Activated T-helper 1 cell treated with anti-CD3 and anti-CD28 coated beads, Interleukin-12 subunit alpha, Interleukin-12 subunit beta, Interleukin-2, Interleukin-4 antibody, amounts not matched to agents 30 ng/mL and 10 ng/mL and 1 ng/mL, durations not matched to agents 14 hours and 24 hours and 36 hours (primary cell): Measurements from ENCODE around the gene DNM1. TPM values are rescaled to one million over a fixed set of nuclear protein-coding genes. Genes with fewer than 3 reads are reported as not detected.

Experiments used
- DNase-seq: peaks from one replicate; pipeline ENCODE4 v3.0.0; 2021; ENCODE audit warnings: low spot score
- H3K27ac Mint-ChIP-seq: one replicate; pipeline ENCODE4 v1.8.0; 2021; ENCODE audit warnings: mild to moderate bottlenecking, mixed read lengths
- H3K27me3 Mint-ChIP-seq: one replicate; pipeline ENCODE4 v1.8.0; 2022; ENCODE audit warnings: mild to moderate bottlenecking, moderate library complexity, mixed read lengths; ENCODE audit not compliant: insufficient read depth
- H3K36me3 Mint-ChIP-seq: one replicate; pipeline ENCODE4 v1.8.0; 2021; ENCODE audit warnings: low read depth, mixed read lengths
- H3K4me1 Mint-ChIP-seq: one replicate; pipeline ENCODE4 v1.8.0; 2021; ENCODE audit warnings: low read depth, mixed read lengths
- H3K4me3 Mint-ChIP-seq: one replicate; pipeline ENCODE4 v1.8.0; 2021; ENCODE audit warnings: mild to moderate bottlenecking, moderate library complexity, mixed read lengths
- H3K9me3 Mint-ChIP-seq: one replicate; pipeline ENCODE4 v1.8.0; 2021; ENCODE audit warnings: mixed read lengths
- intact Hi-C: fragments of 100-400 bp; cut with micrococcal nuclease; formaldehyde crosslinking; loops from one replicate; pipeline ENCODE4 v1.15.1; 2024
- total RNA-seq: library from RNA; stranded (reverse); gene quantifications from 2 replicates; pipeline ENCODE4 v1.2.3, GENCODE V29; 2022

Gene DNM1
- total RNA-seq, 1 donor from 2014 or later, result 1.4 TPM

DNA sequence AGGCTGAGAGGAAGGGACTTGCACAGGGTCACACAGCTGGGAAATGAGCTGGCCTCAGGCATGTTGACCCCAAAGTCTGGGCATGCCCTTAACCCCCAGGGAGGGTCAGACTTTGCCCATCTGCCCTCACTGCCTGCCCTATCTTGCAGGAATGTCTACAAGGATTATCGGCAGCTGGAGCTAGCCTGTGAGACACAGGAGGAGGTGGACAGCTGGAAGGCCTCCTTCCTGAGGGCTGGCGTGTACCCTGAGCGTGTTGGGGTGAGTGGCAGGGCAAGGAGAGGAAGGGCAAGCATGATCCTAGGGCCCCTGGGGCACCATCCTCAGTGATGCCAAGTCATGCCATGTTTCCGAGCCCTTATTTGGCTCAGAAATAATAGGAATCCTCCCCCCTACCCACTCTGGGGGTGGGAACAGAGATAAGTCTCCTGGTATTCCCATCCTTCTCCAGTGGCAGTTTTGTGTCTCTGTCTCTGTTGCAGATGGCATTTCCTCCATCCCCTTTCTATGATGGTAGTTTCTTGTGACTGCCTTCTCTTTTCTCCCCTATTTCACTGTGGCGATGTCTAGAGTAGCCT is 44.1 kb downstream of the DNM1 start:
- no peak overlapping the region for H3K27ac Mint-ChIP-seq

DNA sequence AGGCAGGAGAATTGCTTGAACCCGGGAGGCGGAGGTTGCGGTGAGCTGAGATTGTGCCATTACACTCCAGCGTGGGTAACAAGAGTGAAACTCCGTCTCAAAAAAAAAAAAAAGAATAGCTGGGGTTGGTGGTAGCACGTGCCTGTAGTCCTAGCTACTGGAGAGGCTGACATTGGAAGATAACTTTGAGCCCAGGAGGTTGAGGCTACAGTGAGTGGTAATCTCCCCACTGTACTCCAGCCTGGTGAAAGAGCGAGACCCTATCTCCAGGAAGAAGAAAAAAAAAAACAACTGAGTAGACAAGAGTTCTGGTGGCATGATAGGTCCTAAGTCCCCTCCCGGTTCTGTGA is 46.4 kb downstream of the DNM1 start:
- intact Hi-C loops, result no loop called here
- H3K9me3 Mint-ChIP-seq, result no peaks in the 10 kb centered on the region
- H3K36me3 Mint-ChIP-seq, result no peaks in the 10 kb centered on the region
- DNase-seq, result no peak
- H3K27me3 Mint-ChIP-seq, result peaks cover 28% of the 10 kb centered on the region
- H3K4me1 Mint-ChIP-seq, result peaks cover 5% of the 10 kb centered on the region
- peak overlapping the region; percentile 78 for H3K4me3 Mint-ChIP-seq
- no peak overlapping the region for H3K27ac Mint-ChIP-seq

More for the DNA sequence above, 44.1 kb downstream of the DNM1 start:
- intact Hi-C loops, result no loop called here
- DNase-seq, result no peak
- H3K27me3 Mint-ChIP-seq, result peaks cover 34% of the 10 kb centered on the region
- H3K9me3 Mint-ChIP-seq, result no peaks in the 10 kb centered on the region
- H3K36me3 Mint-ChIP-seq, result no peaks in the 10 kb centered on the region
- H3K4me1 Mint-ChIP-seq, result peaks cover 13% of the 10 kb centered on the region
- no peak overlapping the region for H3K4me3 Mint-ChIP-seq

DNA sequence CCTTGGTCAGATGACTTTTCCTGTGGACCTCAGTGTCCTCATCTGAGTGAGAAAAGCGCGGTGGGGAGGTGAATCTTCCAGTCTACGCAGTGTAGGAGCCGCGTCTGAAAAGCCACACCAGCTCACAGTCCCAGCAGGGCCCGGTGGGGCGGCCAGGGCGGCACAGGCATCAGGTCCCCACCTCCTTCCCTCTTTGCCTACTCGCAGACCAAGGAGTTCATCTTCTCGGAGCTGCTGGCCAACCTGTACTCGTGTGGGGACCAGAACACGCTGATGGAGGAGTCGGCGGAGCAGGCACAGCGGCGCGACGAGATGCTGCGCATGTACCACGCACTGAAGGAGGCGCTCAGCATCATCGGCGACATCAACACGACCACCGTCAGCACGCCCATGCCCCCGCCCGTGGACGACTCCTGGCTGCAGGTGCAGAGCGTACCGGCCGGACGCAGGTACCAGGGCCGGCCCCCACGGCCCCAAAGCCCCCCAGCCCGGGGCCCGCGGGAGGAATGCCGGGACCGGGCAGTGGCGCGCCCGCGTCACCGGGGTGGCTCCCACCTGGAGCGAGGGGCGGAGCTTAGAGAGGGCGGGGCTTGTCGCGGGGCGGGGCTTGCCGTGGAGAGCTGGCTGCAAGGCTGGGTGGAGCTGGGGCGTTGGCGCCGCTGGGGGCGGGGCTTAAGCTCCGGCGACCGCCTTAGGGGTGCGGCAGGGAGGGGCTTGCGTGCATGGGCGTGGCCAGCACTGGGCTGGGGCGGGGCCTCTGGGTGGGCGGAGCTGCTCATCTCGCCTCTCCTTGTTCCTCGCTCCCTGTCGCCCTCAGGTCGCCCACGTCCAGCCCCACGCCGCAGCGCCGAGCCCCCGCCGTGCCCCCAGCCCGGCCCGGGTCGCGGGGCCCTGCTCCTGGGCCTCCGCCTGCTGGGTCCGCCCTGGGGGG is 47.0 kb downstream of the DNM1 start:
- no peaks in the 10 kb centered on the region for H3K36me3 Mint-ChIP-seq
- peaks cover 5% of the 10 kb centered on the region for H3K4me1 Mint-ChIP-seq
- intact Hi-C loops, result loop anchor here (1.0 kb wide), 9 partner anchors 26 to 778 kb away; partner anchors contain the start of genes BBLN, COQ4, DNM1 and GOLGA2

DNA sequence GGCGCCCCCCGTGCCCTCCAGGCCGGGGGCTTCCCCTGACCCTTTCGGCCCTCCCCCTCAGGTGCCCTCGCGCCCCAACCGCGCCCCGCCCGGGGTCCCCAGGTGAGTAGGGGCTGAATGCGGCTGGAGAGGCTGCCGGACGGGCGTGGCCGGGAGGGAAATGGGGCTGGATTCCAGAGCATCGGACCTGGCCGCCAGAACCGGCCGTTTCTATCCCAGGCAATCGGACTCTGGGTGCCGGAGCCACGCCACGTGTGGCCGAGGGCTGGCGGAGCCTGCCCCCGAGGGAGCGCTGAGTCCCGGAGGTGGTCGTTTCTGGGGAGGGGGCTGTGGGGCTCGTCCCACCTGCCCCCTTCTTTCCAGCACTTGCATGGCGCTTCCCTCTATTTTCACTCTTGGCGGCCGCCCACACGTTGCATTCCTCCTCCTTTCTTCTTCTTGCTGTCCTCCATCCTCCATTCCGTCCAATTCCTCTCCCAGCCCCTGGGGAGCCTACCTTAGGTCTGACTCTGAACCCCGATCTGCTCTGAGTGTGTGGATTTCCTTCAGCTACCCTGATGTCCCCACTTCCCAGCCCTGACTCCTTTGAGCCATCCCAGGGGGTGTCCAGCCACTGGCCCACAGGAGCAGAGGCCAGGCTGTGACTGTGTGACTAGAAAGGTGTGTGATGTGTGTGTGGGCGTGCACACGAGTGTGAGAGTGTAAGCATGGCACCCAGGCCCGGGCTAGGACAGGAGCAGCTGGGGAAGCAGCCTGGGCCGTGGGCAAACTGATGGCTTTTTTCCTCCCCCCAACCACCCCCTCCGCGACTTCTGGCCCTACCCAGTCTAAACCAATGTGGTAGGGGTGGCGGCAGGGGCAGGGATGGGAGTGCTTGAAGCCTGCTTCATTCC is 47.9 kb downstream of the DNM1 start:
- H3K27me3 Mint-ChIP-seq, result peaks cover 24% of the 10 kb centered on the region
- H3K27ac Mint-ChIP-seq, result no peak overlapping the region
- no peak for DNase-seq
- no peaks in the 10 kb centered on the region for H3K9me3 Mint-ChIP-seq
- H3K36me3 Mint-ChIP-seq, result no peaks in the 10 kb centered on the region
- H3K4me3 Mint-ChIP-seq, result peak overlapping the region; percentile 83
- intact Hi-C loops, result loop anchor here (1.0 kb wide), 9 partner anchors 25 to 777 kb away; partner anchors contain the start of genes BBLN, COQ4, DNM1 and GOLGA2
- H3K4me1 Mint-ChIP-seq, result peaks cover 5% of the 10 kb centered on the region

More for the DNA sequence above, 47.0 kb downstream of the DNM1 start:
- H3K9me3 Mint-ChIP-seq, result no peaks in the 10 kb centered on the region
- peak overlapping the region; percentile 78 for H3K4me3 Mint-ChIP-seq
- no peak overlapping the region for H3K27ac Mint-ChIP-seq
- peak; percentile 94 for DNase-seq
- H3K27me3 Mint-ChIP-seq, result peaks cover 28% of the 10 kb centered on the region

DNA sequence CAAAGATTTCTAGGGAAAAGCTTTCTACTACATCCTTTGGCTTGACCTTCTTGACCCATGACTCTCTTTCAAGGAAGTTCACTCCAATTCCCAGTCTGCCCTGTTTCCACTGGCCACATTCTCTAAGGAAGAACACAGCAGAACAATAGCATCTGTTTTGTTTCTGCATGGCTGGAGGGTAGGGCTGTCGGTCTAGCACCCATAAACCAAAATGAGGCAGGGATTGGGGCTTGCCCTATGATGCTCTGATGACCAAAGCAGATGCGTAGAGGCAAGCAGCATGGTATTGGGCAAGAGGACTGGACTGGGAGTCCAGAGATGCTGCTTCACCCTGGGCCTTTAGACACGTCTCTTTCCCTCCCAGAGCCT is 48.5 kb downstream of the DNM1 start:
- Mint-ChIP-seq H3K27ac (no peak overlapping the region), H3K4me1 (peaks cover 5% of the 10 kb centered on the region), H3K36me3 (no peaks in the 10 kb centered on the region), H3K4me3 (peak overlapping the region; percentile 83), H3K9me3 (no peaks in the 10 kb centered on the region), H3K27me3 (peaks cover 24% of the 10 kb centered on the region)
- no peak for DNase-seq
- intact Hi-C loops, result no loop called here

DNA sequence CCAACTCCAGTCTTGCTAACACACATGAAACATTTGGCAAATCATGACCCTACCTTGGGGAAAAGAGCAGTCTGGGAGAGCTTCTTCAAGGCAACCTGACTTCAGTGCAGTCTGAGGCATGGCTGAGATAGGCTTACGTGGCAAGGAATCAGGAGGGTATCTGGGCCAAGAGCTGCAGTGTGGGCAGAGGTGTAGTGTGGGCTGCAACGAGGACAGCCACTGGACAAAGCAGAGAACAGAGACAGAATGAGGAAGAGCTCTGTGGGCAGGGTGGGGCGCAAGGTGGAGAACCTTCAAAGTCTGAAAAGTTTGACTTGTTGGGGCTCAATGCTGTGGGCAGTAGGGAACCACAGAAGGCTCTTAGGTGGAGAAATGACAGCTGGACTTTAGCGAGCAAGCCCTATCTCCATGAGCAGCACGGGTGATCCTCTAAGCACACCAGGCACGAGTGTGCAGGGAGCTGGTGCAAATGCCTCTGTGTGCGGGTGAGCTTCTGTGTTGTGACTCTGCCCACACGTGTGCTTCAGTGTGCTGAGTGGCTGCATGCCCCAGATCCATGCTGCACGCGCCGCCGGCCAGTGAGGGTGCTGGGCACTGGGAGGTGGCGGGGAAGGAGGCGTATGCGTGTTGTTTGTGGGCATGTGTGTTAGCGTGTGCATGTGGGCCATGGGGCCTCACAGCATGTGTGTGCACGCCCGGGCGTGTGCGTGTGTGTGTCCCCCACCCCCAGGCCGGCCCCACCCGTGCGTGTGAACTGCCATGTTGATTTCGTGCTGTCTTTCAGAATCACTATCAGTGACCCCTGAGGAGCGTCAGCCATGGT is 49.3 kb downstream of the DNM1 start:
- H3K4me3 Mint-ChIP-seq, result no peak overlapping the region
- peaks cover 1% of the 10 kb centered on the region for H3K36me3 Mint-ChIP-seq
- no peak for DNase-seq
- H3K4me1 Mint-ChIP-seq, result peaks cover 5% of the 10 kb centered on the region
- intact Hi-C loops, result no loop called here
- H3K27me3 Mint-ChIP-seq, result peaks cover 24% of the 10 kb centered on the region
- H3K9me3 Mint-ChIP-seq, result no peaks in the 10 kb centered on the region
- H3K27ac Mint-ChIP-seq, result peak overlapping the region; percentile 7

DNA sequence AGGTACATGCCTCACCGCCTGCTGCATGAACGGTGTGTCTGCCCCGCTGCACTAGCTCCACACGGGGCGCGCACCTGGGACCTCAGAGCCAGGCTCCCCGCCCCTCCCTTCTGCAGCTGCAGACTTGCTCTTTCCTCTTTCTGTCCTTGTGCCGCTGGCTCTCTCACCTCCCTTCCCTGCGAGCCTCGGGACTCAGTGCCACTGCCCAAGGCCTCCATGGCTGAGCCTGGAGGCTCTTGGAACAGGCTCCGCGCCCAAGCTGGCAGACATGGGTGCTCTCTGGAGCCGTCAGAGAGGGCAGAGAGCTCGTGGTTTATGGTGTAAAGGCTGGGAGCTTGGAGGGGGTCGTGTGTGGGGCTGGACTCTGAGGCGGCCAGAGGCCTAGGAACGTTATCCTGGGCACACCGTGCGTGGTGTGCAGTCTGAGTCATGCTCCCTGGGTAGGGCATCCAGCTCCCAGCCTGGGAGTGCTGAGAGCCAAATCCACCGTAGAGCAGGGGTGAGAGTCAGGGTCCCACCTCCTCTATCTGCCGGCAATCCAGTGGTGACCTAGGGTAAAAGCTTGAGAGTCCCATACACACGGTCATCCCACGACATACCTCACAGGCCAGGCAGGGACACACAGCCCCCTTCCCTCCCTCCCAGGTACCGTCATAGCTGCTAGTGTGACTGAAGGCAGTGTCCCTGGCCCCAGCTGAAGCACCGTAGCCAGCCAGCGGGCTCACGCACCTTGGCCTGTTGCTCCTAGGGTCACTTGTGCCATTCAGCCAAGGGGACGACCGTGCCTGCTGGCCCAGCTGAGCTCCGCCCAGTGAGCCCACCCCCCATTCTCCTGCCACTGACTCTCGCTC is 50.2 kb downstream of the DNM1 start:
- peaks cover 3% of the 10 kb centered on the region for H3K36me3 Mint-ChIP-seq
- intact Hi-C loops, result no loop called here

DNA sequence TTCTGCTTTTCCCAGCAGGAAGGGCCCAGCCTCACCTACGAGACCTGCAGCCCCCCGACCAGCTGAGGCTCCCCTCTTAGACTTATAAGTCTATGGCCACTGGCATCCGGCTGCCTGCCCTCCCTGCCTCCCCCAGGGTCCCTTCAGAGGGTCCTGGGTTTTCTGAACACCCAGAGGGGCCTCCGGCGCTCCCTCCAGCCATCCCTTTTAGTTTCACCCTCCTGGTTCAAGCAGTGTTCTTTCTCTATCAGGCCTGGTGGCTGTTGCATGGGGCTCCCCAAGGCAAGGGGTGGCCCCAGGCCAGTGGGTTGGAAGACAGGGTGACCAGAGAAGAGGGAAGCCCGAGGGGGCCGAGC is 50.8 kb downstream of the DNM1 start:
- intact Hi-C loops, result no loop called here
- H3K27me3 Mint-ChIP-seq, result peaks cover 22% of the 10 kb centered on the region
- H3K36me3 Mint-ChIP-seq, result peaks cover 5% of the 10 kb centered on the region
- H3K9me3 Mint-ChIP-seq, result no peaks in the 10 kb centered on the region
- no peak overlapping the region for H3K27ac Mint-ChIP-seq
- no peak for DNase-seq
- no peak overlapping the region for H3K4me3 Mint-ChIP-seq
- H3K4me1 Mint-ChIP-seq, result peaks cover 5% of the 10 kb centered on the region

More for the DNA sequence above, 50.2 kb downstream of the DNM1 start:
- no peak for DNase-seq
- H3K4me3 Mint-ChIP-seq, result no peak overlapping the region
- H3K27me3 Mint-ChIP-seq, result peaks cover 24% of the 10 kb centered on the region
- no peaks in the 10 kb centered on the region for H3K9me3 Mint-ChIP-seq
- H3K4me1 Mint-ChIP-seq, result peaks cover 5% of the 10 kb centered on the region
- H3K27ac Mint-ChIP-seq, result no peak overlapping the region

DNA sequence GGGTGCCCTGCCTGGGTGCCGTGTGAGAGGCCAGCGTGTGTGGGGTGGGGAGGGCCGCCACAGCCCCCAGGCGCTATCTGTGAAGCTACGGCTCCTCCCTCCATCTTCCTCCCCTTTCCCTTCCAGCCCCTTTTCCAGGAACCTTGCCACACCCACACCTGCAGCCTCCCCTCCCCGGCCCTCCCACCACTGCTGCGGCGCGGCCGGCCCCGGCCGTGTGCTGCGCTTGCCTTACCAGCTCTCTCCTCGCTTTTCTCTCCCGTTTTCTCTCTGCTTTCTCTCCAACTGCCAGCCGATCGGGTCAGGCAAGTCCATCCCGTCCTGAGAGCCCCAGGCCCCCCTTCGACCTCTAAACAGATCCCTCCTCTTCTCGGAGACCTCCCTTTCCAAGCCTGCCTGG is 51.2 kb downstream of the DNM1 start:
- H3K27ac Mint-ChIP-seq, result no peak overlapping the region
- H3K27me3 Mint-ChIP-seq, result peaks cover 18% of the 10 kb centered on the region
- H3K36me3 Mint-ChIP-seq, result peaks cover 5% of the 10 kb centered on the region
- H3K4me1 Mint-ChIP-seq, result peaks cover 5% of the 10 kb centered on the region
- H3K4me3 Mint-ChIP-seq, result no peak overlapping the region
- intact Hi-C loops, result no loop called here
- H3K9me3 Mint-ChIP-seq, result no peaks in the 10 kb centered on the region
- DNase-seq, result no peak

DNA sequence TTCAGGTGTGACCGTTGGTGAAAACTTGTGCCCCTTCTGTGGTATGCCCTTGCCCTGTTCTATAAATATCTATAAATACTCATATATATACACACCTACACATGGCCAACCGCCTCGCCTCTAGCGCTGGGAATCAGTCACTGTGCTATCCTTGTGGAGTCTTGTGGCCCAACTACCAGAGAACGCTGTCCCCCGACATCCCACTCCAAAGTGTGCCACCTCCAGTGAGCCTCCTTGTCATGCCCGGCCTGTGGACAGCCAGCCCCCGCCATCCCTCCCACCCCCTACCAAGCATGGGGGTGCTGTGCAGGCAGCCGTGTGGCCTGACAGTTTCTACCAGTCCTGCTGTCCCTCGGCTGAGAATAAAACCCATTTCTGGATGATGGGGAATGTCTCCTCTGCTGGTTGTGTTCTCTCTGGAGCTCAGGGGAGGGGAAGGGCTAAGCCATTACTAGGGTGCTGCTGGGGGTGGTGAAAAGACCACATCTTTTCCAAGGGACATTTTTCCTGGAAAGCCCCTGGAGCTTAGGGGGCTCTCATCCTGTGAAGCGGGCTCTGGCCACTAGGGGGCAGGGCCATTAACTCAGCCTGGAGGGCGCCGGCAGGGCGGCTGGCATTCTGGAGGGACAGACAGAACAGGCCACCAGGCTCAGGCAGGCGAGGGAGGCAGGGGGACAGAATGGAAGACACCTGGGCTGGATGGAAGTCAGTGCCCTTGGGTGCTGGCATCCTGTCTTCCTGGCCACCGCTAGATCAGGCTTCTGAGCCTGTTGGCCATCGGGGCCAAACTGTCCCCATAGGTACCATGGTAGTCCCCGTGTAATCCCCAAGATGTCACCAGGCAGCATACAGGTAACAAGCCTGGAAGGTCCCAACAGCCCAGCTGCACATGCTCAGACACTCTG is 51.9 kb downstream of the DNM1 start:
- Mint-ChIP-seq H3K4me1 (peaks cover 5% of the 10 kb centered on the region), H3K27me3 (peaks cover 13% of the 10 kb centered on the region), H3K27ac (no peak overlapping the region), H3K9me3 (no peaks in the 10 kb centered on the region), H3K4me3 (no peak overlapping the region), H3K36me3 (peaks cover 5% of the 10 kb centered on the region)
- DNase-seq, result peak; percentile 32
- intact Hi-C loops, result no loop called here
